ENCODE measurements around the gene SLC6A18. TPM values are rescaled to one million over a fixed set of nuclear protein-coding genes. Genes with fewer than 3 reads are reported as not detected.
"Not testable (repeated sequence)": the region's sequence is repeated elsewhere in the genome, so short reads cannot be mapped to it uniquely, and the experiment has no call there.

The SLC6A18 gene
- total RNA-seq, 4 donors from 2014 or later: not detected

- TF ChIP-seq CTCF (IDR thresholded peaks at IDR 0.05): no peak
- DNase-seq (ENCODE audit: low spot score): no peak
- no peak for ATAC-seq (ENCODE audit: low FRiP score)
Observed at GRCh38 chr5:1262381-1262780, 37.2 kb downstream of the SLC6A18 start.

GRCh38 chr5:1264211-1264610, 39.0 kb downstream of the SLC6A18 start:
- TF ChIP-seq CTCF (IDR thresholded peaks at IDR 0.05): no peak
- no peak for ATAC-seq (ENCODE audit: low FRiP score)
- DNase-seq (ENCODE audit: low spot score): no peak

- DNase-seq (ENCODE audit: low spot score) (no peak), ATAC-seq (ENCODE audit: low FRiP score) (no peak)
- TF ChIP-seq CTCF (IDR thresholded peaks at IDR 0.05): no peak
Observed at GRCh38 chr5:1265026-1265425, 39.8 kb downstream of the SLC6A18 start.

GRCh38 chr5:1265461-1266455, 40.6 kb downstream of the SLC6A18 start:
- no peak for TF ChIP-seq CTCF (IDR thresholded peaks at IDR 0.05)
- ATAC-seq (ENCODE audit: low FRiP score): no peak
- DNase-seq (ENCODE audit: low spot score): no peak

GRCh38 chr5:1266791-1267190, 41.6 kb downstream of the SLC6A18 start:
- TF ChIP-seq CTCF (IDR thresholded peaks at IDR 0.05): no peak
- ATAC-seq (ENCODE audit: low FRiP score) (no peak), DNase-seq (ENCODE audit: low spot score) (no peak)

GRCh38 chr5:1267464-1267863, 42.3 kb downstream of the SLC6A18 start:
- not testable (repeated sequence) for ATAC-seq (ENCODE audit: low FRiP score); DNase-seq (ENCODE audit: low spot score)

- no peak for TF ChIP-seq CTCF (IDR thresholded peaks at IDR 0.05)
Observed at GRCh38 chr5:1268056-1268455, 42.9 kb downstream of the SLC6A18 start.

More at GRCh38 chr5:1268056-1268455, 42.9 kb downstream of the SLC6A18 start:
- ATAC-seq (ENCODE audit: low FRiP score): no peak
- DNase-seq (ENCODE audit: low spot score): no peak
